K562 (cell line): ENCODE measurements around the gene NEB. TPM values are rescaled to one million over a fixed set of nuclear protein-coding genes. Genes with fewer than 3 reads are reported as not detected.

ENCODE experiments used
- ATAC-seq: fragments of 200-7000 bp; cut with Tn5 transposase; 3 replicates; pipeline ENCODE4 v1.9.1; 2020; ENCODE audit warnings: moderate library complexity
- BruUV-seq: library from RNA; stranded (reverse); fragments of 400-500 nt; replicated peaks from 2 replicates; lab custom pipeline; 2021; lab: Mats Ljungman, UMichigan
- CTCF ChIA-PET: fragments of 300-600 bp; formaldehyde crosslinking; extraction: SDS; loops from one replicate; lab custom pipeline; 2021; ENCODE audit warnings: low intra/inter-chr PET ratio; lab: Yijun Ruan, JAX
- POLR2A ChIA-PET: fragments of 300-600, 350-650 bp; sonication (Branson Sonifier 250); formaldehyde crosslinking; extraction: SDS; loops from one replicate; lab custom pipeline; 2021; ENCODE audit warnings: antibody characterized with exemption, inconsistent platforms; lab: Yijun Ruan, JAX
- DNase-seq, 4 experiments: peaks; one replicate each; pipeline versions ENCODE4 v3.0.0 to v3.0.0-alpha.2; 2011 to 2018; ENCODE audit warnings: low spot score in 3 of 4, mixed read lengths in 3 of 4; ENCODE audit errors: extremely low read depth in 1 of 4
- FAIRE-seq: peaks from 2 replicates; lab custom pipeline; 2011; peaks lifted over from hg19 to GRCh38; lab: Jason Lieb, UNC
- H2AFZ ChIP-seq: 2 replicates; pipeline ENCODE4 v1.6.0; 2011; ENCODE audit warnings: low read depth, low read length, control low read depth, inconsistent platforms
- H3K27ac ChIP-seq: fragments of 200-600 bp; 3 replicates; pipeline ENCODE4 v1.8.0; 2011; ENCODE audit warnings: low read depth, mild to moderate bottlenecking, control low read depth, inconsistent platforms, low read length, moderate library complexity, mixed read lengths; ENCODE audit errors: extremely low read depth
- H3K27me3 ChIP-seq, 2 experiments: fragments of 300-600 bp in 1 of 2; 2 replicates in 1 of 2; 3 replicates in 1 of 2; pipeline versions ENCODE4 v1.6.0 to v1.8.0; 2011; ENCODE audit warnings: inconsistent platforms in 2 of 2, low read length in 2 of 2, mild to moderate bottlenecking in 1 of 2, mixed read lengths in 1 of 2, moderate library complexity in 1 of 2; ENCODE audit not compliant: control insufficient read depth in 2 of 2, insufficient read depth in 2 of 2
- H3K36me3 ChIP-seq: fragments of 300-600 bp; 3 replicates; pipeline ENCODE4 v1.8.0; 2011; ENCODE audit warnings: mild to moderate bottlenecking, low read length, inconsistent platforms; ENCODE audit not compliant: control insufficient read depth, insufficient read depth
- H3K4me1 ChIP-seq, 2 experiments: fragments of 200-600 bp in 1 of 2; replicated peaks in 1 of 2; 2 replicates in 1 of 2; 3 replicates in 1 of 2; pipeline versions ENCODE4 v1.5.1 to v1.8.0; 2011; ENCODE audit warnings: inconsistent platforms in 2 of 2, low read length in 2 of 2, mild to moderate bottlenecking in 1 of 2, mixed read lengths in 1 of 2, moderate library complexity in 1 of 2; ENCODE audit not compliant: control insufficient read depth in 2 of 2, insufficient read depth in 2 of 2
- H3K4me2 ChIP-seq: 2 replicates; pipeline ENCODE4 v1.6.1; 2011; ENCODE audit warnings: low read length, control low read depth, inconsistent platforms, mixed read lengths; ENCODE audit not compliant: insufficient read depth
- H3K4me3 ChIP-seq: fragments of 200-600 bp; sonication (generic), shearing (Covaris generic); 2 replicates; pipeline ENCODE4 v1.5.1; 2016; ENCODE audit warnings: control low read depth, inconsistent platforms
- H3K79me2 ChIP-seq: fragments of 200-600 bp; 3 replicates; pipeline ENCODE4 v1.8.0; 2011; ENCODE audit warnings: low read length, inconsistent platforms; ENCODE audit not compliant: control insufficient read depth, insufficient read depth
- H3K9ac ChIP-seq, 2 experiments: 2 replicates each; pipeline versions ENCODE4 v1.6.0 to v1.6.1; 2011; ENCODE audit warnings: low read depth in 2 of 2, low read length in 2 of 2, control low read depth in 1 of 2, inconsistent platforms in 1 of 2, mild to moderate bottlenecking in 1 of 2, mixed read lengths in 1 of 2; ENCODE audit not compliant: insufficient read depth in 1 of 2
- H3K9me1 ChIP-seq: one replicate; pipeline ENCODE4 v1.6.0; 2011; ENCODE audit warnings: inconsistent platforms, mild to moderate bottlenecking, low read length, moderate library complexity; ENCODE audit not compliant: control insufficient read depth, insufficient read depth
- H3K9me3 ChIP-seq: replicated peaks from 2 replicates; pipeline ENCODE4 v1.5.1; 2011; ENCODE audit warnings: low read depth, low read length, inconsistent platforms; ENCODE audit not compliant: control insufficient read depth, insufficient read depth
- H4K20me1 ChIP-seq: replicated peaks from 2 replicates; pipeline ENCODE4 v1.6.1; 2011; ENCODE audit warnings: low read length, inconsistent platforms, mixed read lengths; ENCODE audit not compliant: control insufficient read depth, insufficient read depth
- ARID1B ChIP-seq: fragments of 450-650 bp; IDR thresholded peaks from 2 replicates; pipeline ENCODE4 v1.6.1; 2016; ENCODE audit warnings: antibody characterized with exemption, mild to moderate bottlenecking, inconsistent platforms
- ATF3 ChIP-seq, 2 experiments: fragments of 450-650 bp in 1 of 2; sonication (generic) in 1 of 2; formaldehyde crosslinking in 1 of 2; IDR thresholded peaks in 1 of 2; conservative IDR thresholded peaks in 1 of 2; 2 replicates each; pipeline versions ENCODE4 v1.6.1 to v1.8.1; 2016 to 2023; ENCODE audit warnings: mild to moderate bottlenecking in 2 of 2, moderate library complexity in 2 of 2, inconsistent platforms in 1 of 2, missing genetic modification reagents in 1 of 2
- C11orf30 ChIP-seq: fragments of 450-650 bp; IDR thresholded peaks from 2 replicates; pipeline ENCODE4 v1.6.1; 2016; ENCODE audit warnings: low read depth, mild to moderate bottlenecking
- CHAMP1 ChIP-seq: fragments of 450-650 bp; IDR thresholded peaks from 2 replicates; pipeline ENCODE4 v1.6.1; 2016; ENCODE audit warnings: mild to moderate bottlenecking
- CREB3 ChIP-seq: fragments of 450-650 bp; conservative IDR thresholded peaks from 2 replicates; pipeline ENCODE4 v1.6.1; 2016; ENCODE audit warnings: missing genetic modification characterization, low read depth, mild to moderate bottlenecking, missing compliant biosample characterization, moderate library complexity
- MAFF ChIP-seq: IDR thresholded peaks from 2 replicates; pipeline ENCODE4 v1.6.1; 2012; ENCODE audit warnings: low read length, improper control_type of control experiment
- MAFG ChIP-seq: fragments of 450-650 bp; conservative IDR thresholded peaks from 2 replicates; pipeline ENCODE4 v1.6.1; 2016; ENCODE audit warnings: missing genetic modification characterization, missing compliant biosample characterization
- PHF8 ChIP-seq: fragments of 200-600 bp; sonication (generic); IDR thresholded peaks from 2 replicates; pipeline ENCODE4 v1.6.1; 2012; ENCODE audit warnings: mixed run types, mild to moderate bottlenecking, inconsistent platforms, low read length, moderate library complexity, borderline replicate concordance
- ZBTB11 ChIP-seq, 3 experiments: fragments of 200-800 bp in 1 of 3; fragments of 250-450 bp in 1 of 3; fragments of 450-650 bp in 1 of 3; sonication (Bioruptor Pico) in 1 of 3; sonication (Bioruptor generic) in 1 of 3; formaldehyde crosslinking in 1 of 3; IDR thresholded peaks; 2 replicates each; pipeline versions ENCODE4 v1.6.1 to v1.8.0; 2016 to 2022; ENCODE audit warnings: mild to moderate bottlenecking in 2 of 3, missing genetic modification characterization in 2 of 3, missing compliant biosample characterization in 1 of 3, moderate library complexity in 1 of 3
- ZNF3 ChIP-seq: fragments of 250-450 bp; sonication (Bioruptor Pico); IDR thresholded peaks from 2 replicates; pipeline ENCODE4 v1.5.0; 2021; ENCODE audit warnings: mild to moderate bottlenecking, moderate library complexity
- ZNF316 ChIP-seq: fragments of 450-650 bp; IDR thresholded peaks from 2 replicates; pipeline ENCODE4 v1.6.1; 2016
- WGBS: fragments of 100-300 bp; shearing (Covaris generic); methylation state at CpG from one replicate; pipeline ENCODE4 v1.1.6; 2016; ENCODE audit warnings: low coverage, mixed read lengths; ENCODE audit not compliant: insufficient coverage; ENCODE audit errors: missing lambda C conversion rate; 5-methylcytosine and 5-hydroxymethylcytosine counted together
- in situ Hi-C: fragments of 300-500 bp; cut with MboI; formaldehyde crosslinking; loops from 4 replicates; pipeline ENCODE4 v1.15.0; 2018; ENCODE audit warnings: inconsistent platforms, mixed read lengths
- intact Hi-C: fragments of 100-400 bp; cut with micrococcal nuclease; formaldehyde crosslinking; loops from 2 replicates; pipeline ENCODE4 v1.14.2; 2022
- polyA plus RNA-seq, 8 experiments: library from polyadenylated mRNA; depleted of rRNA in 4 of 8; stranded (reverse) in 5 of 8; unstranded in 3 of 8; fragments of >200 nt; fragmentation: Nextera tagmentation in 2 of 8; fragmentation: Illumina TruSeq in 1 of 8; extraction: Ambion mirVana in 2 of 8; extraction: Trizol in 1 of 8; gene quantifications; 2 replicates each; pipeline versions ENCODE4 v1.2.1 to v1.2.3, GENCODE V29; 2011 to 2014; ENCODE audit warnings: inconsistent platforms in 1 of 8, missing spikeins in 1 of 8
- total RNA-seq, 7 experiments: library from RNA; depleted of rRNA in 6 of 7; stranded (reverse); fragments of >200 nt in 6 of 7; fragmentation: Illumina TruSeq in 2 of 7; extraction: Trizol in 2 of 7; gene quantifications; 2 replicates each; pipeline versions ENCODE4 v1.2.1 to v1.2.3, GENCODE V29; 2011 to 2021; ENCODE audit warnings: low replicate concordance in 1 of 7

The NEB gene
- total and polyA plus RNA-seq, 9 of the 15 experiments (the other 6 are each of a cell fraction or from before 2014, with no cell fraction given): 1.7 to 3.8 (median 2.9) TPM

GRCh38 chr2:151654891-151655290 is 79.4 kb downstream of the NEB start (continued):
- no peak for TF ChIP-seq CREB3 (tag)

- Histone ChIP-seq H3K4me2 (no peak overlapping the region), H3K27me3 (no peaks in the 10 kb centered on the region), H3K36me3 (no peaks in the 10 kb centered on the region), H4K20me1 (no peaks in the 10 kb centered on the region), H3K27ac (no peak overlapping the region), H3K9me3 (no peaks in the 10 kb centered on the region), H3K79me2 (no peaks in the 10 kb centered on the region), H3K4me3 (no peak overlapping the region), H2AFZ (no peak overlapping the region), H3K9ac (no peak overlapping the region), H3K9me1 (no peaks in the 10 kb centered on the region), H3K4me1 (peaks cover 0 to 23% of the 10 kb centered on the region in 2 experiments; a peak in 3 of 5 replicates)
- ATAC-seq (no peak), FAIRE-seq (no peak), DNase-seq (no peak)
- no TSS peak for BruUV-seq
- POLR2A ChIA-PET: interaction anchor here (0.6 to 1.0 kb wide), 3 partner anchors 9 to 174 kb away, joined by 3 to 5 read pairs (median 3); no protein-coding TSS in a partner anchor
- intact Hi-C loops (no loop called here), in situ Hi-C loops (no loop called here)
- CTCF ChIA-PET: no interaction called here
- 11% methylated on average over 3 of the region's 3 CpGs for WGBS
- TF ChIP-seq ZNF3 (no peak), C11orf30 (peak; percentile 98), CHAMP1 (0 out of 2 replicates have a peak, but pooled peaks have one; percentile 7), ARID1B (peak; percentile 42; the same call in 1 of the 2 replicates), MAFF (peak; percentile 95), ATF3 (IDR thresholded peaks at IDR 0.05) (peak; percentile 26; the same call in 1 of the 2 replicates), ATF3 (CRISPR knock-in tag; conservative IDR thresholded peaks at IDR 0.05) (no peak), ZBTB11 (CRISPR knock-in tag; IDR thresholded peaks at IDR 0.05) (no peak), MAFG (tag) (peak; percentile 97), PHF8 (no peak), ZNF316 (peak; percentile 97)
Observed at GRCh38 chr2:151654085-151654484, 80.2 kb downstream of the NEB start.
